DMS79 treated with DMSO at 0.1 percent for 48 hours (cell line): ENCODE data around the gene SDK1.

Experiments
- DNase-seq: peaks from one replicate; lab custom pipeline; 2025; lab: John Stamatoyannopoulos, UW

SDK1 gene

GRCh38 chr7:4134631-4135030 is 833.6 kb downstream of the SDK1 start:
- no peak for DNase-seq

GRCh38 chr7:4135301-4135700 is 834.2 kb downstream of the SDK1 start:
- no peak for DNase-seq

- DNase-seq: no peak
Observed at GRCh38 chr7:4136036-4136435, 835.0 kb downstream of the SDK1 start.

- DNase-seq: no peak
Observed at GRCh38 chr7:4136501-4137110, 835.6 kb downstream of the SDK1 start.

GRCh38 chr7:4137552-4137951 is 836.5 kb downstream of the SDK1 start:
- no peak for DNase-seq

GRCh38 chr7:4138866-4139265 is 837.8 kb downstream of the SDK1 start:
- no peak for DNase-seq

- DNase-seq: no peak
Observed at GRCh38 chr7:4139656-4140625, 838.9 kb downstream of the SDK1 start.

GRCh38 chr7:4140933-4141332 is 839.9 kb downstream of the SDK1 start:
- DNase-seq: no peak

- DNase-seq: no peak
Observed at GRCh38 chr7:4143006-4143405, 842.0 kb downstream of the SDK1 start.

GRCh38 chr7:4143511-4144171 is 842.6 kb downstream of the SDK1 start:
- no peak for DNase-seq

GRCh38 chr7:4144172-4144701 is 843.2 kb downstream of the SDK1 start:
- no peak for DNase-seq

GRCh38 chr7:4144811-4145510 is 843.9 kb downstream of the SDK1 start:
- no peak for DNase-seq

- DNase-seq: no peak
Observed at GRCh38 chr7:4145576-4145975, 844.5 kb downstream of the SDK1 start.

GRCh38 chr7:4147926-4148620 is 847.0 kb downstream of the SDK1 start:
- DNase-seq: peak; percentile 51

GRCh38 chr7:4149236-4149635 is 848.2 kb downstream of the SDK1 start:
- no peak for DNase-seq

GRCh38 chr7:4149645-4150044 is 848.6 kb downstream of the SDK1 start:
- DNase-seq: no peak

GRCh38 chr7:4150731-4151130 is 849.7 kb downstream of the SDK1 start:
- DNase-seq: no peak

- no peak for DNase-seq
Observed at GRCh38 chr7:4151524-4151923, 850.5 kb downstream of the SDK1 start.

GRCh38 chr7:4151926-4152549 is 851.0 kb downstream of the SDK1 start:
- no peak for DNase-seq

- no peak for DNase-seq
Observed at GRCh38 chr7:4154882-4155535, 854.0 kb downstream of the SDK1 start.
